ENCODE data around the gene TLCD2. TPM values are rescaled to one million over a fixed set of nuclear protein-coding genes. Genes with fewer than 3 reads are reported as not detected.

TLCD2 gene
- total RNA-seq, 1 experiment from 2014 or later = 1.2 TPM

Other genes with a start within 250 kb of the TLCD2 start
- 85.0 and 94.1 TPM in 2 replicates for gene MYO1C, start 217.7 kb downstream of the TLCD2 start, total RNA-seq (2014; rRNA removed; shearing (Covaris generic))
- 13.6 and 16.4 TPM in 2 replicates for gene INPP5K, start 193.8 kb downstream of the TLCD2 start, total RNA-seq (2014; rRNA removed; shearing (Covaris generic))
- 42.1 and 95.3 TPM in 2 replicates for gene PITPNA, start 147.6 kb downstream of the TLCD2 start, total RNA-seq (2014; rRNA removed; shearing (Covaris generic))
- 22.1 and 39.7 TPM in 2 replicates for gene SLC43A2, start 81.5 kb downstream of the TLCD2 start, total RNA-seq (2014; rRNA removed; shearing (Covaris generic))
- 0.71 and 3.4 TPM in 2 replicates for gene SCARF1, start 64.6 kb downstream of the TLCD2 start, total RNA-seq (2014; rRNA removed; shearing (Covaris generic))
- gene RILP, start 60.5 kb downstream of the TLCD2 start, total RNA-seq (2014; rRNA removed; shearing (Covaris generic)) = 9.5 and 36.1 TPM in 2 replicates
- 157 and 202 TPM in 2 replicates for gene PRPF8, start 25.5 kb downstream of the TLCD2 start, total RNA-seq (2014; rRNA removed; shearing (Covaris generic))
- gene WDR81, start 14.3 kb upstream of the TLCD2 start, total RNA-seq (2014; rRNA removed; shearing (Covaris generic)) = 25.0 and 29.9 TPM in 2 replicates
- 2.4 and 3.0 TPM in 2 replicates for gene SERPINF2, start 32.5 kb upstream of the TLCD2 start, total RNA-seq (2014; rRNA removed; shearing (Covaris generic))
- 465 and 509 TPM in 2 replicates for gene SERPINF1, start 51.7 kb upstream of the TLCD2 start, total RNA-seq (2014; rRNA removed; shearing (Covaris generic))
- gene SMYD4, start 119.5 kb upstream of the TLCD2 start, total RNA-seq (2014; rRNA removed; shearing (Covaris generic)) = 13.4 and 16.0 TPM in 2 replicates
- 79.1 and 102 TPM in 2 replicates for gene RPA1, start 119.6 kb upstream of the TLCD2 start, total RNA-seq (2014; rRNA removed; shearing (Covaris generic))

Measured in G401 (cell line).